Natural killer cell (primary cell): ENCODE results near the gene HS3ST4. TPM values are rescaled to one million over a fixed set of nuclear protein-coding genes. Genes with fewer than 3 reads are reported as not detected.

ENCODE experiments used
- ATAC-seq, 3 donors: fragments of 150-1000 bp in 2 of 3; fragments of 200-7000 bp in 1 of 3; cut with Tn5 transposase; 1 replicate in 1 of 3; 2 replicates in 2 of 3; pipeline ENCODE4 v1.10.0; 2021; ENCODE audit warnings: mild to moderate bottlenecking in 2 of 3, moderate library complexity in 2 of 3
- DNase-seq, 2 donors: peaks; one replicate each; pipeline versions ENCODE4 v3.0.0 to v3.0.0-alpha.2; 2013 to 2021; ENCODE audit warnings: mixed read lengths in 1 of 2
- H3K27ac ChIP-seq: one replicate; pipeline ENCODE4 v1.5.1; 2013; ENCODE audit warnings: mild to moderate bottlenecking, low read length
- H3K27me3 ChIP-seq: one replicate; pipeline ENCODE4 v1.6.1; 2013; ENCODE audit warnings: low read length; ENCODE audit not compliant: control insufficient read depth, insufficient read depth
- H3K36me3 ChIP-seq: one replicate; pipeline ENCODE4 v1.6.1; 2013; ENCODE audit warnings: low read length; ENCODE audit not compliant: control insufficient read depth, insufficient read depth
- H3K4me1 ChIP-seq: one replicate; pipeline ENCODE4 v1.6.1; 2013; ENCODE audit warnings: low read length; ENCODE audit not compliant: control insufficient read depth, insufficient read depth
- H3K4me3 ChIP-seq: one replicate; pipeline ENCODE4 v1.5.1; 2013; ENCODE audit warnings: low read length
- H3K9me3 ChIP-seq: one replicate; pipeline ENCODE4 v1.6.1; 2013; ENCODE audit warnings: low read length; ENCODE audit not compliant: control insufficient read depth, insufficient read depth
- H3K27ac Mint-ChIP-seq, 2 donors: one replicate each; pipeline ENCODE4 v1.8.0; 2022; ENCODE audit warnings: mild to moderate bottlenecking in 2 of 2, mixed read lengths in 2 of 2, moderate library complexity in 1 of 2
- H3K27me3 Mint-ChIP-seq, 2 donors: one replicate each; pipeline ENCODE4 v1.8.0; 2022; ENCODE audit warnings: low read depth in 2 of 2, mixed read lengths in 2 of 2
- H3K36me3 Mint-ChIP-seq: one replicate; pipeline ENCODE4 v1.8.0; 2022; ENCODE audit warnings: mixed read lengths
- H3K4me1 Mint-ChIP-seq, 2 donors: one replicate each; pipeline ENCODE4 v1.8.0; 2022; ENCODE audit warnings: mixed read lengths in 2 of 2
- H3K4me3 Mint-ChIP-seq: one replicate; pipeline ENCODE4 v1.8.0; 2022; ENCODE audit warnings: mild to moderate bottlenecking, moderate library complexity, mixed read lengths
- H3K9me3 Mint-ChIP-seq, 2 donors: one replicate each; pipeline ENCODE4 v1.8.0; 2022; ENCODE audit warnings: mixed read lengths in 2 of 2
- CTCF ChIP-seq: fragments of 200-600 bp; IDR thresholded peaks from one replicate; pipeline ENCODE4 v1.8.0; 2022; ENCODE audit warnings: antibody characterized with exemption
- WGBS: methylation state at CpG from one replicate; pipeline ENCODE4 v1.1.7; 2013; ENCODE audit warnings: missing lambda C conversion rate; ENCODE audit not compliant: insufficient coverage; 5-methylcytosine and 5-hydroxymethylcytosine counted together
- intact Hi-C: fragments of 100-400 bp; cut with micrococcal nuclease; formaldehyde crosslinking; loops from one replicate; pipeline ENCODE4 v1.14.2; 2022
- total RNA-seq, 4 donors: library from RNA; stranded (reverse); fragments of 120-200 nt in 1 of 4; gene quantifications; one replicate each; pipeline versions ENCODE4 v1.2.3 to v1.2.4, GENCODE V29; 2013 to 2022

HS3ST4 gene
- total RNA-seq: not detected
- not detected for total RNA-seq (2013)

DNA sequence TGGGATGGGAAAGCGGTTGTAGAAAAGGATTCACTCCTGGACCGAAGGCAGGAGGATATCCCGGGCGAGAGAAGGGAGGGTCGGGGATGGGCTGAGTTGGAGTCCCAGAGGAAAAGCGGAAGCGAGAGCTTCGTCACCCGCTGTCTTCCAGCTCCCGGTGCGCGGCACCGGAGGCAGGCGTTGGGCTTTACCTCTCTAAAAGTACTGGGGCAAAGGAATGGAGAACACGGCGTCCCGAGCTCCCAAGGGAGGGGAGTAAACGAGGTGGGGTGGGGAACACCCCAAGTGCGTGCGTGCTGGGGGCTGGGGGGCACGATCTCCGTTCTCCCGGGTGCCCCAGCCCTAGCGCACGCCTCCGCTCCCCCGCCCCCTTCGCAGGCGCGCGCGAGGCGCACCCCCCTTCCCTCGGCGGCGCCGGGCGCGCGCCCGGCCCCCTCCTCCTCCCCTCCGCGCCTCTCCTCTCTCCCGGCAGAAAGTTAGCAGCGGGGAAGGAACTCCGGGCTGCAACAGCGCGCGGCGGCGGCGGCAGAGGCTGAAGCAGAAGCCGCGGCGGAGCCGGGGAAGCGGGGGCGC, at the start of gene HS3ST4:
Gene HS3ST4 (plus strand): TSS at position 441 of the 573 bp plus-strand sequence.
- Histone ChIP-seq H3K27ac (no peak within 1 kb of the TSS), H3K27me3 (peaks cover 7% of the 10 kb centered on the region), H3K9me3 (no peaks in the 10 kb centered on the region), H3K4me3 (no peak within 1 kb of the TSS), H3K36me3 (no peaks in the 10 kb centered on the region), H3K4me1 (no peaks in the 10 kb centered on the region)
- no peaks in the 10 kb centered on the region for H3K9me3 Mint-ChIP-seq
- no peak within 1 kb of the TSS for H3K4me3 Mint-ChIP-seq
- no peak for DNase-seq
- 2% methylated on average over 58 of the region's 58 CpGs for WGBS
- peaks cover 0 to 5% of the 10 kb centered on the region in 2 donors for H3K4me1 Mint-ChIP-seq
- intact Hi-C loops: no loop called here
- peaks cover 42 to 73% of the 10 kb centered on the region in 2 donors for H3K27me3 Mint-ChIP-seq
- H3K36me3 Mint-ChIP-seq: no peaks in the 10 kb centered on the region
- H3K27ac Mint-ChIP-seq: no peak within 1 kb of the TSS
- no peak for ATAC-seq
- TF ChIP-seq CTCF: no peak

DNA sequence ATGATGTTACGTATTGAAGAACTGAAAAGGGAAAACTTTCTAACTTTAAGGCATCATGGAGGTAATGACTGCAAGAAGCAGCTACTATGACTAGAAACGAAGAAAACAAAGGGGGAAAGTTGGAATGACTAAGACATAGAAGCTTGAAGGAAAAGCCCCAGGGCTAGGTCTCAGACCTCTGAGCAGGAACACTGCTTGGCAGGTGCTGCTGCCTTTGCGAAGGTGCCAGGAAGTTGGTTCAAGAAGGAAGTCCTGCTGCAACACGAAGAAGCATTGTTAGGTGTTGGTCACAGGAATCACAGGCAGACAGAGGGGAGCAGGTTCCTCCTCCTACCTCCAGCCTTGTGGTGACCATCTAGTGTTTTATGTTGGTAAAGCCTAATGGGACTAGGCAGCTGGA, 48.1 kb upstream of the HS3ST4 start:
- intact Hi-C loops: no loop called here
- H3K4me1 Mint-ChIP-seq: no peaks in the 10 kb centered on the region
- no peak overlapping the region for H3K4me3 Mint-ChIP-seq
- WGBS: 47% methylated on average over 4 of the region's 4 CpGs
- ATAC-seq (no peak), DNase-seq (no peak)
- Histone ChIP-seq H3K9me3 (no peaks in the 10 kb centered on the region), H3K27me3 (no peaks in the 10 kb centered on the region), H3K27ac (no peak overlapping the region), H3K36me3 (no peaks in the 10 kb centered on the region), H3K4me3 (no peak overlapping the region), H3K4me1 (no peaks in the 10 kb centered on the region)
- H3K27ac Mint-ChIP-seq: no peak overlapping the region
- H3K9me3 Mint-ChIP-seq: no peaks in the 10 kb centered on the region
- peaks cover 11 to 13% of the 10 kb centered on the region in 2 donors for H3K27me3 Mint-ChIP-seq
- H3K36me3 Mint-ChIP-seq: no peaks in the 10 kb centered on the region
- no peak for TF ChIP-seq CTCF

- Mint-ChIP-seq H3K4me1 (no peaks in the 10 kb centered on the region), H3K4me3 (no peak overlapping the region), H3K27me3 (peaks cover 20 to 24% of the 10 kb centered on the region in 2 donors), H3K27ac (no peak overlapping the region), H3K36me3 (no peaks in the 10 kb centered on the region), H3K9me3 (peaks cover 0 to 6% of the 10 kb centered on the region in 2 donors)
- Histone ChIP-seq H3K4me1 (no peaks in the 10 kb centered on the region), H3K9me3 (no peaks in the 10 kb centered on the region), H3K27ac (no peak overlapping the region), H3K36me3 (no peaks in the 10 kb centered on the region), H3K4me3 (no peak overlapping the region), H3K27me3 (no peaks in the 10 kb centered on the region)
- ATAC-seq: no peak
- intact Hi-C loops: no loop called here
- no peak for TF ChIP-seq CTCF
- DNase-seq: no peak
- 92% methylated on average over 1 of the region's 2 CpGs for WGBS
Observed at GRCh38 chr16:25656639-25657038, 35.1 kb upstream of the HS3ST4 start.

DNA sequence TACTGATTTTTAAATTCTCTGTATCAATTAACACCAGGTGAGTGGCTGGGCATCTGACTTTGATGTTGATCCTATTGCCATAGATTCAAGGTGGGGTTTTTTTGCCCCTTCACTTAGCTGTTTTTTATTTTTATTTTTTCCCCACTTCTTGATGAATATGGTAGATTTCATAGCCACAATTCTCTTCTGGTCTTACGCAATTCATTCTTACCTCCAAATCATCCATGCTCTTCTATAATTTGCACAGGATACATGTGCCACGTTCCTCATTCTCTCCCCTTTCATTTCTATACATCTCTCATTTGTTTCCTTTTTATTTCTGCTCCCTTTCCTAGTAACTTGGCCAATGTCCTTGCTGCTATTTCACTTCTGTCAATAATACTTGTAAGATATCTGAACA, 14.9 kb upstream of the HS3ST4 start:
- no peaks in the 10 kb centered on the region for H3K36me3 Mint-ChIP-seq
- H3K4me1 Mint-ChIP-seq: no peaks in the 10 kb centered on the region
- H3K4me3 ChIP-seq: no peak overlapping the region
- no peak overlapping the region for H3K27ac ChIP-seq
- H3K27me3 Mint-ChIP-seq: peaks cover 6 to 10% of the 10 kb centered on the region in 2 donors
- no peaks in the 10 kb centered on the region for H3K9me3 Mint-ChIP-seq
- no peak for TF ChIP-seq CTCF
- no peaks in the 10 kb centered on the region for H3K27me3 ChIP-seq
- DNase-seq: no peak
- intact Hi-C loops: no loop called here
- H3K36me3 ChIP-seq: no peaks in the 10 kb centered on the region
- WGBS: 69% methylated on average over 2 of the region's 2 CpGs
- H3K9me3 ChIP-seq: no peaks in the 10 kb centered on the region
- no peak overlapping the region for H3K27ac Mint-ChIP-seq
- no peak for ATAC-seq
- H3K4me3 Mint-ChIP-seq: no peak overlapping the region
- H3K4me1 ChIP-seq: no peaks in the 10 kb centered on the region
